SKM-1 treated with dmso at 0.1 percent for 144 hours (cell line): ENCODE results near the gene VKORC1.
"Not testable (repeated sequence)": the region's sequence is repeated elsewhere in the genome, so short reads cannot be mapped to it uniquely, and the experiment has no call there.

Experiments
- DNase-seq: peaks from one replicate; lab custom pipeline; 2025; ENCODE audit not compliant: unreplicated experiment; lab: John Stamatoyannopoulos, UW

Gene VKORC1

DNA sequence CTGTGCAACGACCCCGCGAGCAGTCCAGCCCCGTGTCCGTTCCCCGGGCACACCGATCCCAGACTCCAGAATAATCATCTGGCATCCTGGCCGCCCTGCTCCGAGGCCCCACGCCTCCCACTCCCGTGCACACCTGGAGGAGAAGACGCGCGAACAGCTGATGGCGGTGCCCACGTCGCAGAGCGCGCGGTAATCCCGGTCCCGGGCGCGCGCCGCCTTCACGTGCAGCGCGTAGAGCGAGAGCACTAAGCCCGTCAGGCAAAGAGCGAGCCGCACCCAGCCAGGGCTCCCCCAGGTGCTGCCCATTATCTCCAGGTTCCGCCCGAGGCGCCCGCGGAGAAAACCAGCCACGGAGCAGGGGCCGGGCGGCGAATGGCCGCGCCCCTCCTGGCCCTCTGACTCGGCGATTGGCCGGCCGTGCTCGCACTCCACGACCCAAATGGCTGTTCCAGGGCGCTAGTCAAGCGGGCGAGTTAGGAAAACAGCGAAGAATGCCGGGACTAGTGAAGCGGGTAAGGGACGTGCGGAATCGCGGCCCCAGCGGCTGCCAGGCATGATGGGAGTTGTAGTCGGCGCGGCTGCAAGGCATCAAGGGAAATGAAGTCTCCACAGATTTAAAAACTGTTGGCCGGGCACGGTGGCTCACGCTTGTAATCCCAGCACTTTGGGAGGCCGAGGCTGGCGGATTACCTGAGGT, at the start of gene VKORC1:
TSS of gene VKORC1 (minus strand) at position 374 of the 697 bp plus-strand sequence. CDS start at position 306, 68 bp downstream.
- peak; percentile 97 for DNase-seq

- DNase-seq, result no peak
Measured at GRCh38 chr16:31143694-31144148, 49.1 kb upstream of the VKORC1 start.

GRCh38 chr16:31143011-31143693, 48.6 kb upstream of the VKORC1 start:
- DNase-seq, result no peak

- DNase-seq, result peak; percentile 97
Measured at GRCh38 chr16:31142109-31143010, 47.8 kb upstream of the VKORC1 start.

GRCh38 chr16:31141489-31142108, 47.0 kb upstream of the VKORC1 start:
- DNase-seq, result no peak

DNA sequence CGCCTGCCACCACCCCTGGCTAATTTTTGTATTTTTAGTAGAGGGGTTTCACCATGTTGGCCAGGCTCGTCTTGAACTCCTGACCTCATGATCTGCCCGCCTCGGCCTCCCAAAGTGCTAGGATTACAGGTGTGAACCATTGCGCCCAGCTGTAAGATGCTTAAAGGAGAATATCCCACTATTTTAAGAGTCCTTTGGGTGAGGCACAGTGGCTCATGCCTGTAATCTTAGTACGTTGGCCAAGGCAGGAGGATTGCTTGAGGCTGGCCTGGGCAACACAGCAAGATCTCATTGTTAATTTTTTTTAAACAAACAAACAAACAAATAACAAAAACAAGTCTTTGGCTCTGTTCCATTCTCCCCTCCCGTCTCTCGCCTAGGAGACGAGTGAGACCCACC, 46.5 kb upstream of the VKORC1 start:
- not testable (repeated sequence) for DNase-seq

- no peak for DNase-seq
Measured at GRCh38 chr16:31138621-31139578, 44.3 kb upstream of the VKORC1 start.

GRCh38 chr16:31136822-31137499, 42.4 kb upstream of the VKORC1 start:
- DNase-seq, result not testable (repeated sequence)

GRCh38 chr16:31136287-31136662, 41.7 kb upstream of the VKORC1 start:
- DNase-seq, result no peak

- DNase-seq, result no peak
Measured at GRCh38 chr16:31135535-31136286, 41.1 kb upstream of the VKORC1 start, which contains the start of gene PRSS8. Gene PRSS8 (minus strand): TSS chr16:31135727. CDS start chr16:31135498, 229 bp downstream.

GRCh38 chr16:31134625-31135534, 40.3 kb upstream of the VKORC1 start:
- peak; percentile 75 for DNase-seq

DNA sequence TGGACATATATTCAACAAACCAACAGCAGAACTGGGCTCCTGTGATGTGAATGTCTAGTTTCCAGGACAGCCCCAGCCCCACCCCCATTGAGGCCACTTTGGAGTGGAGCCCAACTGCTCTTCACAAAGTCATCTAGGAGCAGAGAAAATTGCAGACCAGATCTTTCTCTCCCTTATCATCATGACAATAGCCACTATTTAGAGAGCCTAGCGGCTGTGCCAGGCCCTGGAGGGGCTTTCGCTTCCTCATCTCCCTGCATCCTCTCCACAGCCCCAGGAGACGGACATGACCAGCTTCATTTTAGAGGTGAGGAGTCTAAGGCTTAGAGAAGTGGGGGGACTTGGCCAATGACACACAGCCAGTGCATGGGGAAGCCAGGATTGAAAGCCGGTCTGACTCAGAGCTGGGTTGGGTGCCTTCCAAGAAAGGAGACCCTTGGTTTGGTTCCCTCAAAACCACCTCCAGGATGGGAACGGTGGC, 39.5 kb upstream of the VKORC1 start:
- DNase-seq, result no peak

GRCh38 chr16:31133046-31133501, 38.5 kb upstream of the VKORC1 start:
- DNase-seq, result no peak

GRCh38 chr16:31132303-31132979, 37.8 kb upstream of the VKORC1 start:
- DNase-seq, result no peak

DNA sequence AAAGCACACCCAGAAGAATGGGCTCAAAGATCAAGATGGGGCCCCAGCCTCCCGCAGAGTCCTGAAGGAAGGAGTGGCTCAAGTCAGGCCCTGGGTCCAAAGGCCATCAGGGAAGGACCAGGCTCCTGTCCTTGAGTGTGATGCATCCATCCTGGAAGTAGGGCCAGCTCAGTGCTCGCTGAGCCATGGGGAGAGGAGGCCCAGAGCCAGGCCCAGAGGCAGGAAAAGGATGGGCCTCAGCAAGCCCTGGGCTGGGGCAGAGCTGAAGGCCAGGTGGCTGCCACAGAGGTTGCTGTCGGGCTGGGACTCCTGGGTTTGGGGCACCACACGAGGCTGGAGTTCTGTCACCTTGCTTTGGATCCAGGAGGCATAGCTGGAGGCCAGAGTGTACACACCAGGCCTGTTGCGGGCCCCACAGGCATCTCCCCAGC, 37.3 kb upstream of the VKORC1 start:
- DNase-seq, result no peak

DNA sequence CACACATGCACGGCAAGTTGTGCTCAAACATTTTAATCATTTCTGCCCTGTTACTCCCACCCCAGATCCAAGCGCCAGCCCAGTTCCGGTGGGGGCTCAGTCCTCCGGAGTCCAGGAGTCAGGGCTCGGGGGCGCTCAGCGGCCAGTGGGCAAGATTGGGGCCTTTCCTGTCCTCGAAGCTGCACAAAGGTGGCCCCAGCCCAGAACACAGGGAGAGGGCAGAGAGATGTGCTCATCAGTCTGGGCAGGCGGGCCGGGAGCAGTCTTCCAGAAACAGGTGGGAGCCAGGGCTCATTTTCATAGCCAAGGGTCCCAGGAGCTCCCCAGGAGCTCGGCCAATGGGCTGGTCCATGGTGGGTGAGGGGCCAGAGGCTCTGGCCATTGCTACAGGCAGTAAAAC, 36.8 kb upstream of the VKORC1 start:
- no peak for DNase-seq

GRCh38 chr16:31130899-31131298, 36.3 kb upstream of the VKORC1 start:
- DNase-seq, result no peak
